ENCODE data around the gene RIBC1.
A peak's percentile ranks its signal among the peaks of the same experiment; 100 is the strongest.
"Not testable (repeated sequence)": the region's sequence is repeated elsewhere in the genome, so short reads cannot be mapped to it uniquely, and the experiment has no call there.

Gene RIBC1

DNA sequence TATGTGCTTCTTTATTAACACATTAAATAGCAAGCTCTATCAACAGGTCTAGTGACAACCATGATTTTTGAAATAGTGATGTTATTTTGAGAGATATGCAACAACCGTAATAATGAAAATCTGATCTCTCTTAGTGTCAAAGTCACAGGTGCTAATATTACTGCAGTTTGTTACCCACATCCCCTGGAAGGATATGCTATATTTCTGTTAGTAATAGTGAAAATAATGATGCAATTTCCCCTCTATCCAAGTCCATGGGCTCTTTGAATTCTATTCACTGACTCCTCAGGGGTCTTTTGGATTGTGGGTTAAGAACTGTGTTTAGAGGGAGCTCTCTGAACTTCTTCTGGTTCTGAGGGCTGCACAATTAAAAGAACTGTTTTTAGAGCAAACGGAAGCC, 14.5 kb downstream of the RIBC1 start:
- DNase-seq, result no peak

DNA sequence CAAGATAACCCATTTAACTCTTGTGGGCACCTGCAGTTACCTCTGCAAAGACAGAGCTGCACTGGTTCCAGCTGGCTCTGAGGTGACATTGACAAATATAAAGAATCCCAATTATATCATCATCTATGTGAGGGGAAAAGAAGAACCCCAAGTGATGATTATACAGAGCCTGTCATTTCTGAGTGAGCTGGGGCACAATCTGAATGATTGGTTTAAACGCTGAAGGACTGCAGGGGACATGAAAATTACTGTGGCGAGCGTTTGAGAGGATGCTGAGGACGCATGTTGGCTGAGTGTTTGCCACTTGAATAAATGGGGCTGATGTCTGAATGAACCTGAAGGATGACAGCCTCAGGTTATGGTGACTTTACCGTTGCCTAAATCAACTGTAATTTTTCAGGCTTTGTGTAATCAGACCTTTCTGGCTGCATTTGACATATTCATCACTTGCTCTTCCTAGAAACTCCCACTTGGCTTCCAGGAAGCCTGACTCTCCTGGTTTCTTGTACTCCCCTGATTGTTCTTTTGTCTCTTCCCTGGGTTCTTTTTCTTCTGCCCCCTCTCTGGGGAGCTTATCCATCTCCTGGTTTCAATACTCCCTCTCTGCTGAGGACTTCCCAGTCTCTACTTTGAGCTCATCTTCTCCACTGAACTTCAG, 15.6 kb downstream of the RIBC1 start:
- no peak for DNase-seq

DNA sequence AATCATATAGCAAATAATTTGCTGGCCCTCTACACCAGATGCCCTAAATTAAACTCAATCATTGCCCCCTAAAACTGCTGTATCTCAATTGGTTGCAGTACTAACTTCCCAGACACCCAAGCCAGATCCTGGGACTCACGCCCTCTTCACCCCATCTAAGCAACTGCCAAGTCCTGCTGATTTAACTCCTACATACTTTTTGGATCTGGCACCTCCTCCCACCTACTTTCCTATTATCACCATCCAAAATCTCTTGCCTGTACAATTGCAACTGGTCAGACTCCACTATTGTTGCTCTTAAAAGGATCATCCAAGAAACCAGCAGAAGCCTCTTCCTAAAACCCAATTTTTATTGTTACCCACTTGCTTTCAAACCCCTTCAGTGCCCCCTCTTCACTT, 16.2 kb downstream of the RIBC1 start:
- DNase-seq, result no peak

DNA sequence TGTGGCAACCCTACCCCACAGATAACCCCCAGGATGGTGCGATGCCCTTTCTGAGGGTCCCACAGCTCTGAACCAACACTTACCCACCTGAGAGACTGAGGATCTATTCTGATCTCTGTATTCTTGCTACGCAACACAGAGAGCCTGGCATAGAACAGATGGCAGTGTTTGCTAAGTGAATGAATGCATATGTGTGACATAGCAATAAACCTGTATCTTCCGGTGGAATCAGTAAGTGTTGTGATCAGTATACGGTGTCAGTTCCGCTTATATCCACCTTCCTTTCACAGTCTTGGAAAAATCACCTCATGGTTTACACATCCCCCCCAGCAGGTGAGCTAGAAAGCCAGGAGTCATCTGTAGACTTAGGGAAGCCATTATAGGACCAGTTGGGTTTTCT, 17.4 kb downstream of the RIBC1 start:
- no peak for DNase-seq

DNA sequence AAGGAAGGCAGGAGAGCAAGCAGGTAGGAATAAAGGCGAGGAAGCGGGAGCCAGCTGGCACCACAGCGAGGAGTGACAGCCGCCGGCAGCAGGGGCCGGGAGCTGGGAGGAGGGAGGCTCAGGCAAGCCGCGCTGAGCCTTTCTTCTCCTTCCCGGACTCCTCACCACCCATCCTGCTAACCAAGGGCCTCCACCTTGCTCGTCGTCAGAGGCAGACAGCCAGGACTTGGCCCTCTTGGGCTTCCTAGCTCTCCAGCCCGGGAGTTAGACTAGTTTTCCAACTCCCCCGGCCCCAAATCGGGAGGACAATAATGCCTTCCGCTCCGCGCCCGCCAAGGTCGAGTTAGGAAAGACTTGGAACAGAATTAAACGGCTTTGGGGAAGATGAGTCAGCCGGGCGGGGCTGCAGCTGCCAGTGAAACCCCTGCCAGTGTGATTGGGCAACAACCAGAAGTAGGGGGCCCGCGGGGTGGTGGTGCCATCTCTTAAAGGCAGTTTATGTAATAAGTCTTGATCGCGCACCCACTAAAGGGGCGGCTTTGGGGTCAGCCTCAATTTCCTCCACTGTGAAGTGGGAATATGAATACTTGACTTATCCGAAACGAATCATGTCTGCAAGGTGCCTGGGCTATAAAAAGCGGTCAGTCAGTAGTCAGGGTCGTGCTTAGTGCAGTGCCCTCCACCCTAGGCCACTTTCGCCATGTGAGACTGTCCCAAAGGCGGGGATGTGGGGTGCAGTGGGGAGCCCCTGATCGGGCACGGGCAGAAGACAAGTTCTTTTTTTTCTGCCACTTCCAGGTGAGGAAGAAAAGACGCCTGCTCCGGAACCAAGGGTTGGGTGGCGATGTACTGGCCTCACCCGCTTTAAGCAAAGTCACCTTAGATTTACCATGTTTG, 18.2 kb downstream of the RIBC1 start:
- DNase-seq, result peak; percentile 60 to 74 (median 66)

DNA sequence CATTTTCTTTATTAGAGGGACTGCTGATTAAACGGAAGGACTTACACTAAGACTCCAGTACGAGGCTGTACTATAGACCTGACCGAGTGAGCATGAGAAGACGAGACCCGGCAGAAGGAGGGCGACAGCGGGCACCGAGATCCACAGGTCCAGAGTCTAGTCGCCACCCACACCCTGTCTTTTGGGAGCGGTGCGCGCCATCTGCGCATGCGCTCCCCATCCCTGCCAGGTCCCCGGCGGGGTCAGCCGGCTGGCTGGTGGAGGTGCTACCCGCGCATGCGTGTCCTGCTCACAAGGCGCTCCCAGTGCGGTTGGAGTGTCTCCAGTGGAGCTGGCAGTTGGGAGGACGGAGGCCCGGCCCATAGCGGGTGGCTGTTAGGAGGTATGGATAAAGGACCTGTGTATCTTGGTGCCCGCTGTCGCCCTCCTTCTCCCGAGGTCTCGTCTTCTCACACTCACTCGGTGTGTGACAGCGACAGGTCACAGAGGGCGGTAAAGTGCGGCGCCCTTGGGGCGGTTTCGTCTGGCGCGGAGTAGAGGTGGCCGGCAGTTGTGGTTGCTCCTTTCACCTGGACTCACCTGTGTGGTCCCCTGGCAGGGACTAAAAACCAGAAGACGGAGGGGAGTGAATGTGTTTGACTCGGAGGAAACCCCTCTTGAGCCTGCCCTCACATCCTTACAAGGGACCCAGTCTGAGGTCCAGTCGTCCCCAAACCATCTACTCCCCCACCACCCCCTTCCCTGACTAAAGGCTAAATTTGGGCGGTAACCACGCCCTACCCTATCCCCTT, 19.1 kb downstream of the RIBC1 start:
- peak; percentile 57 to 81 (median 69) for DNase-seq

DNA sequence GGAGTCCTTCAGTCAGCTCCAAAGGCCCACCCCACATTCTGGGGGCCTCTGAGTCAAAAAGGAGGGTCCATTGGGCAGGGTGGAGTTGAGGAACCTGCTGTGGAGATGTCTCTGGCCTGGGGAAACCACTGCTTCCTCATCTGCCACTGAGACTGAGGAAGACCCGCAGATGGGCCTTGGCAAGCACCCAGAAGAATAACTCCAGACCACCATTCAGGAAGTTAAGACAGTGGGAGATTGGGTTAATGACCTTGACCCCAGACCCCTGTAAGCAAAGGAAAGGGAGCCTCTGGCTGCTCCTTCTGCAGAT, 19.6 kb downstream of the RIBC1 start:
- peak in 3 of 4 experiments; percentile 35 to 52 (median 42) for DNase-seq

DNA sequence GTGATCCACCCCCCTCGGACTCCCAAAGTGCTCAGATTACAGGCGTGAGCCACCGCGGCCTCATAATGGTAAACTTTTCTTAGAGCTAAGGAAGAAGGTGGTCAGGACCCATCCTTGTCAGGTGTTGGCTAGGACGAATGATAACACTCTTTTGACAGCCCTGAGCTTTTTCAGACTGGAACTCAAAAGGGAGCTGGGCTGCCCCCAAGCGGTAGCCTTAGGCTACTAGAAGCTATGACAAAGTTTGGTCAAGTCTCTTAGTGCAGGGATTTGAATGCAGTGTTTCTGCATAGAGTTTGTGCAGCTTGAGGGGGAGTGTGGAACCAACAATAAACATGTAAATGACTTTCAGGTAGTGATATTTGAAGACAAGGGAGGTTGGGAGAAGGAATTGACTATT, 23.3 kb downstream of the RIBC1 start:
- peak; percentile 42 to 73 (median 64) for DNase-seq

DNA sequence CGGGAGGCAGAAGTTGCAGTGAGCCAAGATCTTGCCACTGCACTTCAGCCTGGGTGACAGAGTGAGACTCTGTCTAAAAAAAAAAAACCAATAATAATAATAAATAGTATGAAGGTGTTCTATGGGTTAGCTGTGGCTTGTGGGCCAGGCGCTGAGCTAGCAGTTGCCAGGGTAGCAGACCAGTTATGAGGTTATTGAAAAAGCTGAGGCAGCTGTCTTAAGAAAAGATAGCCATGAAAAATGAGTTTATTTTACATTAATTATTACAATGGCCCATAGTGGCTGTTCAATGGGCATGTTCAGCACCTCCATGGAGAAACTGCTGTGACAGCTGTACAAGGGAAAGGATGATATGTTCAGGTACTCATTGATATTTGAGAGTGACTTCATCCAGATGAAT, 24.8 kb downstream of the RIBC1 start:
- no peak for DNase-seq

DNA sequence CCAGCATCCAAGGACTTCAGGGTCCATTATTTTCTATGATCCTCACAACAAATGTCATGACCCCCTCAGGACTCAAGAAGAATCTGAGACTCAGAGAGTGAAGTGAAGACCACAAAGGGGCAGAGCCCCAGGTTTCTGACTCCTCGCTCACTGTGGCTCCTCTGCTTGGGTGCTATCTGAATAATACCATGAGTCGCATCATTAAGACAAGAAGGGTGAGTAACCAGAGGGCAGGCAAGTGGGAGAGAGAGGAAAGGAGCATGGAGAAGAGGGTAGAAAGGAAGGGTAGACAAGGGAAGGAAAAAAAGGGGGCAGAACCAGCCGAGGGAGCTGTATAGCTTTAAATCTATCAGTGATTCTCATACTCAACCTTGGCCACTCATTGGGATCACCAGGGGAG, 27.0 kb downstream of the RIBC1 start:
- DNase-seq, result no peak

DNA sequence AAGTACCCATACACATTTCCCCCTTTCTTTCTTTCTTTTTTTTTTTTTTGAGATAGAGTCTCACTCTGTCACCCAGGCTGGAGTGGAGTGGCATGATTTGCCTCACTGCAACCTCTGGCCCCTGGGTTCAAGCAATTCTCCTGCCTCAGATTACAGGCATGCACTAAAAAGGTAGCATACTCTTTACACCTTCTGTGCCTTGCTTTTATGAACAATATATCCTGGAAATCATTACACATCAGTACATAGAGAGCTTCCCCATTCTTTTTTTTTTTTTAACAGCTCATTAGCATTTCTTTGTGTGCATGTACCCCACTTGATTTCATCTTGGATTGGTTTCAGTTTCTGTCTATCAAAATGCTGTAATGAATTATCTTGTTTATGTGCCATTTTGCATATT, 30.1 kb downstream of the RIBC1 start:
- DNase-seq, result peak in 1 of 4 experiments; percentile 3

DNA sequence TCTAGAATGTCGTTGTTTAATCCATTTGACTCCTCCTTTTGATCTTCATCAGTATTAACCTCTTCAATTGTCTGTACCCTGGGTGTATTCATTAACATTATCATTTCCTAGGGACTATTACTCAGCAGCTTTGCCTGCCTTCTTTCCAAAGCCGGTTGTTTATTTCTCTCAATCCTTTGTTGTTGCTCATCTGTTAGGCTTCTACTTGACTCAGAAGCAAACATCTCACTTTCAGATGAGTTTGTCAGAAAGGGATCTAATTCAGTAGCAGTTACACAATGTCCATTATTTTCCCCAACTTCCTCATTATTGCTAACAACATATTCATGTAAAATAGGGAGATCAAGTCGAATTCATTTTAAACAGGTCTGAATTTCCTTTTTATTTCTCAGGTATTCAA, 33.6 kb downstream of the RIBC1 start:
- peak in 2 of 4 experiments; percentile 47 to 61 for DNase-seq

DNA sequence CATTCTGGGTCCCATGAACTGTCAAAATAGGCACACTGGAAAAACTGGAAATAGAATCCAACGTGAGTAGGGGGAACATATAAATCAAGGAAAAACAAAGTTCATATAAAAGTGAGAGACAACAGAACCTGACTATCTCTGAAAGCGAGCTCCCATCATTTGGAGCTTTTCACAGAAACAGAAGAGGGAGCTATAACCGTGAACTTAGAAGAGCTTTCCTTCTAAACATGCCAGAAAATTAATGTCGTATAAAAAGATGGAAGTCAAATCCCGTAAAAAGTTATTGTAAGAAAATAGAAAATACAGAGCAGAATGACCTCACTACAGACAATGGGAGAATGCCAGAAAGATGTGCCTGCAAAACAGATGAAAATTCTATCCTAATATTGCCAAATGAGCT, 35.4 kb downstream of the RIBC1 start:
- no peak for DNase-seq

DNA sequence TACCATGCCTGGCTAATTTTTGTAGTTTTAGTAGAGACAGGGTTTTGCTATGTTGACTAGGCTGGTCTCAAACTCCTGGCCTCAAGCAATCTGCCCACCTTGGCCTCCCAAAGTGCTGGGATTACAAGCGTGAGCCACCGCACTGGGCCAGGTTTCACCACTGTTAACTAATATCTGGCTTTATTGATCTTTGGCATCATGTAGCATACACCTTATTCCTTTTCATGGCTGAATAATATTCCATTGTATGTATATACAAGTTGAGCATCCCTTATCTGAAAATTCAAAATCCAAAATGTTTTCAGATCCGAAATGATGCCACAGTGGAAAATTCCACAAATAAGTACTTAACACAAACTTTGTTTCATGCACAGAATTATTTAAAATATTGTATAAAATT, 46.0 kb downstream of the RIBC1 start:
- DNase-seq, result not testable (repeated sequence)

DNA sequence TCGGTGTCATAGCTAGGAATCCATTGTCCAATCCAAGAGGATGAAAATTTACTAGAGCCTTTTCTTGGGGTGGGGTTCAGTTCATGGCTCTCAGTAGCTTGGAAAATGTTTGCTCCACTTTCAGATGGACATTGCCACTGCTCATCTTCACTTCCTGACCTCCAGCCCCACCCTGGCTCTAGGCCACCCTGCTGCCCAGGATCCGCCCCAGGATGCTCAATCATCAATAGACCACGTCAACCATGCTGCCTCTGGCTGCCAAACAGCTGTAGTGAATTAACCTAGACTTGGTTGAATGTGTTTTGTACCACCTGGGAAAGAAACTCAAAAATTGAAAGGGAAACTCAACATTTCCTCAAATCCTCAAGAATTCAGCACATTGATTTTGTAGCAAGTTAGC, 48.7 kb downstream of the RIBC1 start:
- DNase-seq, result no peak

DNA sequence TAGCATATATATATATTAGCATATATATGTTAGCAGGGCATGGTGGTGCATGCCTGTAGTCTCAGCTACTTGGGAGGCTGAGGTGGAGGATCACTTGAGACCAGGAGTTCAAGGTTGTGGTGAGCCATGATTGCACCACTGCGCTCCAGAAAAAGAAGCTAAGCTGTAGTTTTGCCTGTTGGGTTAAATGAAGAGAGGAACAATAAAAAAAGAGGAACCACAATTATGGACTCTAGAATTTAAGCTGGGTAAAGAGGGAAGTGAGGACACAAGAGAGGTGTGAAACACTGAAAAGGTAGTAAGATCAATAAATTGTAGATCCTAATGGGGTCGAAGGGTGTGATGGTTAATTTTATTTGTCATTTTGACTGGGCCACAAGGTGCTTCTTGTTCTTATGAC, 52.0 kb downstream of the RIBC1 start:
- DNase-seq, result peak; percentile 41 to 66 (median 55)

DNA sequence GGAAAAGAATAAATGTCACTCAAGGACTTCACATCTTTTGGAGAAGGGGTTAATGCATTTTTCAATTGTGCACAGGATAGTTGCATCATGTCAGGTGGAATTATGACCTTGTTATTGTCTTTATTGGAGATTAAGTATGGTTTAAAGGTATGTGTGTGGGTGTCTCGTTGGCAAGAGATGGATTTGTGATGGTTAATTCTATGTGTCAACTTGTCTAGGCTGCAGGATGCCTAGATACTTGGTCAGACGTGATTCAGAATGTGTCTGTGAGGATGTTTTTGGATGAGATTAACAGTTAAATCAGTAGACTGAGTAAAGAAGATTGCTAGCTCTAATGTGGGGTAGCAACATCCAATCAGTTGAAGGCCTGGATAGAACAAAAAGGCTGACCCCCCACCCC, 53.7 kb downstream of the RIBC1 start:
- no peak for DNase-seq

DNA sequence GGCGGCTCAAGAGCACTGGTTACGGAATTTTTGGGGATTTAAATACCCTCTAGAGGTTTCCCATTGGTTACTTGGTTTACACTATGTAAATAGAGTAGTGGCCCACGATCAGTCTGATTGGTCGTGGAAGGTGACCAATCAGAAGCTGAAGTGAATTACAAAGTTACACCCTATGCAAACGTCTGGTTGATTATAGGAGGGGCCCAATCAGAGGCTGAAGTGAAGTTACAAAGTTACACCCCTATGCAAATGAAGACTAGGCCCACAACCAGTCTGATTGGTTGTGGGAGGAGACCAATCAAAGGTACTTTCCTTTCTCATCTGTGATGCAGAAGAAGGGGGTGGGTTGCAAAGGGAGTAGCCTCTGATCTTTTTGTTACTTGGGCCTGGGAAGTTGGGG, 56.6 kb downstream of the RIBC1 start:
- DNase-seq, result no peak
